HG03469 (cell line): ENCODE measurements around the gene STAMBP.
"Not testable (repeated sequence)": the region's sequence is repeated elsewhere in the genome, so short reads cannot be mapped to it uniquely, and the experiment has no call there.

ENCODE experiments used
- ATAC-seq: cut with Tn5 transposase; IDR thresholded peaks from one replicate; pipeline ENCODE4 v1.9.1; 2021; ENCODE audit warnings: mild to moderate bottlenecking, moderate library complexity, moderate number of reproducible peaks; ENCODE audit not compliant: unreplicated experiment

The STAMBP gene

DNA sequence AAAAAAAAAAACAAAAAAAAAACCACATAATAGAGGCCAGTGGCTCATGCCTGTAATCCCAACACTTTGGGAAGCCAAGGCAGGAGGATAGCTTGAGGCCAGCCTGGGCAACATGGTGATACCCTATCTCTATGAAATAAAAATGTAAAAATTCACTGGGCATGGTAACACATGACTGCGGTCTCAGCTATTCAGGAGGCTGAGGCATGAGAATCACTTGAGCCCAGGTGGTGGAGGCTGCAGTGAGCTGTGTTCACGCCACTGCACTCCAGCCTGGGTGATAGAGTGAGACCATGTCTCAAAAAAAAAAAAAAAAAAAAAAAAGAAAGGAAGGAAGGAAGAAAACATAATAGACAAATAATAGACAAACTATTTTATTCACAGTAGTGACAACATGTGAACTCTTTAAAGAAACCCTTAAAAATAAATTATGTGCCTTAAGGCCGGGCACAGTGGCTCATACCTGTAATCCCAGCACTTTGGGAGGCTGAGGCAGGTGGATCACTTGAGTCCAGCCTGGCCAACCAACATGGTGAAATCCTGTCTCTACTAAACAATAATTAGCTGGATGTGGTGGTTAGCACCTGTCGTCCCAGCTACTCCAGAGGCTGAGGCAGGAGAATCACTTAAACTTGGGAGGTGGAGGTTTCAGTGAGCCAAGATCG, 75.3 kb downstream of the STAMBP start:
- ATAC-seq, result not testable (repeated sequence)

DNA sequence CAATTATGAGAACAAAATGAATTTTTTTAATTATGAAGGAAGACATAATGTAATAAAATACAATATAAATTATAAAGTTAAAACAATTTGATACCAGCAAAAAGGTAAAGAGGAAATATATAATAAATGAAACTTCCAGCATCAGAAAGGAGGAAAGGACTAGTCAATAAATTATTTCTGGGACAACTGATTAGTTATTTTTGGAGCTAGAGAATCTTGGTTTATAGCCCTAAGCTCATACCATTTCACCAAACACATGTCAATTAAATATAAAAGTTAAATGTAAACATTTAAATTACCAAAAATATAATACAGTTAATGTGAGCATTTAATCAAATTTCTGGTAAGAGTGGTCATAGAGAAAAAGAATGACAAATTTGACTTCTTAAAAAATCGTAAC, 76.2 kb downstream of the STAMBP start:
- no peak for ATAC-seq

DNA sequence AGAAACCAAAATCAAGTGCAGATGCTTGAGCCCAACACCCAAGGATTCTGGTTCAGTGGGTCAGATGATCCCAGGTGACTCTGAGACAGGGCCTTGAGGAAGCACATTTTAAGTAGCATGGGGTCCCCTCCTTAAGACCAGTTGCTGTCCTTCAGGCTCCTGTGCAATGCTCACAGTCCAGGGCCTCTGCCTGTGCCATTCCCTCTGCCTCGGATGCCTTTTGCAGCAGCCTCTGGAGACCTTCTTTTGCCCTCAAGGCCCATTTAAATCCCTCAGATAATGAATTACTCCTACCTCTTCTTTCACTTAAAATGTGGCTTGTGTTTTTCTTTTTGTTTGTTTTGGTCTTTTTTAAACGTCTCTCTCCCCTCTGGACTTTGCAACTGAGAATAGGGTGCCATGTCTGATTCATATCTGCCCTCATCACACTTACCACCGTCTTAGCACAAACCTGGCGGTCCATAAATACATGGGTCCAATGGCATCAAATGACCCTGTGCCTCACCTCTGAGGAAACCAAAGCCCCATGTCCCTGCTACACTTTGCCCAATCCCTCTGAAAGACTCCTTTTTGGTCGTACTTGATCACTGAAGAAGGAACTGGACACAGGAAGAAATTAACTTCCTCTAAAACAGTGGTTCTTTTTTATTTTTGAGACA, 78.2 kb downstream of the STAMBP start:
- ATAC-seq, result no peak

DNA sequence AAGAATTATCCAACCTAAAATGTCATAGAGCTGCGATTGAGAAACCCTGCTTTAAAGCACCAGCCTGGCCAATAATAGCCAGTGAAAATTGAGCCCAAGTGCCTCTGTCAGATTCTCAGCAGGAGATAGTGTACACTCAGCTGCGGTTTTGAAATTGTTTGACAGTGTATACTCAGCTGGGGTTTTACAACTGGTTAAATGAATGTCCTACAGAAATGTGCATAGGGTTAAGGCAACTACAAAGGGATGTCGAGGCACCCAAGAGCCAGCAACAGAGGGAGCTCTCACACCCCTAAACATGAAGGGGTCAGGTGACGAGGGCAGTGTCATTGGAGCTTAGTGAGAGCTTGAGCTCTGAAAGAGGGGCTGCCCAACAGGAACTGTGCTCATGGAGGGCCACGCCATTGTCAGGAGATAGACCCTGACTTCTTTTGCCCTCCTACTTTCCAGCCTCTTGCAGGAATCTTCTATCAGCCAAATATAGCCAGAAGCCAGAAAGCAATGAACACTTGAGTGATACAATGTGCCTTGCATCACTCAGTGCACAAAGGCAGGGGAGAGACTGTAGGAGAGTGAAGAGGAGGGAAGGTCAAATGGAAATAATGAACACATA, 79.2 kb downstream of the STAMBP start:
- ATAC-seq, result no peak

GRCh38 chr2:73908689-73909652, 80.2 kb downstream of the STAMBP start:
- ATAC-seq, result no peak

DNA sequence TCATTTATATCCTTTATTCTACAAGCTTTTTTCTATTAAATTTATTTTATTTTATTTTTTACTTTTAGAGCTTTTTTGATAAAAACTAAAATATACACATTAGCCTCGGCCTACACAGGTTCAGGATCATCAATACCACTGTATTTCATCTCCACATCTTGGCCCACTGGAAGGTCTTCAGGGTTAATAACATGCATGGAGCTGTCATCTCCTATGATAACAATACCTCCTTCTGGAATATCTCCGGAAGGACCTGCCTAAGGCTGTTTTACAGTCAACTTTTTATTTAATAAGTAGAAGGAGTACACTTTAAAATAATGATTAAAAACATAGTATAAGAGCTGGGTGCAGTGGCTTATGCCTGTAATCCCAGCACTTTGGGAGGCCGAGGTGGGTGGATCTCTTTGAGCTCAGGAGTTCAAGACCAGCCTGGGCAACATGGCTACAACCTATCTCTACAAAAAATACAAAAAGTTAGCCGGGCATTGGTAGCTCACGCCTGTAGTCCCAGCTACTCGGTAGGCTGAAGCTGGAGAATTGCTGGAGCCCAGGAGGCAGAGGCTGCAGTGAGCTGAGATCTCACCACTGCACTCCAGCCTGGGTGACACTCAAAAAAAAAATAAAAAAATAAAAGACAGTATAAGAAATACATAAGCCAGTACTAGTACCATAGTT, 82.2 kb downstream of the STAMBP start:
- no peak for ATAC-seq

DNA sequence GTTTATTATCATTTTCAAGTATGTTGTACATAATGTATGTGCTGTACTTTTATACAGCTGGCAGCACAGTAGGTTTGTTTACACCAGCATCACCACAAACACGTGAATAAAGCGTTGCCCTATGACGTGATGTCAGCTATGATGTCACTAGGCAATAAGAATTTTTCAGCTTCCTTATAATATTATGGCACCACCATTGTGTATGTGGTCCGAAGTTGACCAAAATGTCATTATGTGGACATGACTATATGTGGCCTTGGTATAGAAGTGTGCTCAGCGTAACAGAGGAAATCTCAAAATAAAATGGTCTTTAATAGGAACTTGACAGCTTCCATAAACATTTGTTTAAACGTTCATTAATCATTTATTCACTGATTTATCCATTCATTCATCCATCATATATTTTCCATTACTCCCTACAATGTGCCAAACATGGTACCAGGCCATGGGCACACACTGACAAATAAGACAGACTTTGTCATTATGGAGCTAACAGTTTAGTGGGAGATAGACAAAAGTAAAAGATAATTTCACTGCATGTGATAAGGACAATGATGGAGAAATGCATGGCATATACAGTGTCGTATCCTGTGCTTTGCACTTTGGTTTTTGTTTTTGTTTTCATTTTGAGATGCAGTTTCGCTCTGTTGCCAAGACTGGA, 82.9 kb downstream of the STAMBP start:
- no peak for ATAC-seq

DNA sequence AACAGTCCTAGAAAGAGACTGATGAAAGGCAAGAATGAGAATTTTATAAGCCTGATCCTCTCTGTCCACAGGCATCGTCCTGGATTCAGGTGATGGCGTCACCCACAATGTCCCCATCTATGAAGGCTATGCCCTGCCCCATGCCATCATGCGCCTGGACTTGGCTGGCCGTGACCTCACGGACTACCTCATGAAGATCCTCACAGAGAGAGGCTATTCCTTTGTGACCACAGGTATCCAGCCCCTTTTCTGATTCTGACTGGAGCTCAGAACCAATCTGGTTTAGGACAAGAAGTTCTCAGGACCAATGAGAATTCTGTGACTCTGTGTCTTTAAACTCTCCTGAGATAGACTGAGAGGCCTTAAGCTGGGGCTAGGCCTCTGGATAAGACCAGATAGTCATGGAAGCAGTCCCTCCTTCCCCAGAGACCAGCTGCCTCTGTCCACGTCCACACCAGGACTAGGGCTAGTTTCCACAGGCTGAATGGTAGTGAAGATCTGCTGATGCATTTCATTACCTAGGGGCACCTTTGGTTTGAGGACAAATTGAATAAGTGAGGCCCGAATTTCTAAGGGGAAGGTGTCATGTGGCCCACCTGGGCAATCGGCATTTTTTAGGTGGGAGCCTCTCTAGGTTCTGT, 84.8 kb downstream of the STAMBP start:
- ATAC-seq, result no peak

GRCh38 chr2:73914667-73915066, 85.9 kb downstream of the STAMBP start:
- ATAC-seq, result no peak

- no peak for ATAC-seq
Observed at GRCh38 chr2:73915437-73915993, 86.8 kb downstream of the STAMBP start.

DNA sequence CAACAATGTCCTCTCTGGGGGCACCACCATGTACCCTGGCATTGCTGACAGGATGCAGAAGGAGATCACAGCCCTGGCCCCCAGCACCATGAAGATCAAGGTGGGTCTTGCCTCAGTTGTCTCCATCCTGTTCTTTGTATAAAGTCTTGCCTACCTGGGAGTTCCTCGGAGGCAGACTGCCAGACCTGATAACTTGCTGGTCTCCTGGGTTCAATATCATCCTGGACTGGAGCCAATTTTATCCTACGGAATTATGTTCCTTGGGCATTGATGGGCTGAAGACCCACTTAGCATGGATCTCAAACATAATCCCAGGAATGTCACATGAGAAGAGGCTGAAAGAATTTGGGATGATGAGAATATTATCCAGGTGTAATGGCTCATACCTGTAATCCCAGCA, 87.9 kb downstream of the STAMBP start:
- ATAC-seq, result no peak

GRCh38 chr2:73917296-73917695, 88.5 kb downstream of the STAMBP start:
- ATAC-seq, result no peak

GRCh38 chr2:73917696-73918207, 89.0 kb downstream of the STAMBP start:
- no peak for ATAC-seq

DNA sequence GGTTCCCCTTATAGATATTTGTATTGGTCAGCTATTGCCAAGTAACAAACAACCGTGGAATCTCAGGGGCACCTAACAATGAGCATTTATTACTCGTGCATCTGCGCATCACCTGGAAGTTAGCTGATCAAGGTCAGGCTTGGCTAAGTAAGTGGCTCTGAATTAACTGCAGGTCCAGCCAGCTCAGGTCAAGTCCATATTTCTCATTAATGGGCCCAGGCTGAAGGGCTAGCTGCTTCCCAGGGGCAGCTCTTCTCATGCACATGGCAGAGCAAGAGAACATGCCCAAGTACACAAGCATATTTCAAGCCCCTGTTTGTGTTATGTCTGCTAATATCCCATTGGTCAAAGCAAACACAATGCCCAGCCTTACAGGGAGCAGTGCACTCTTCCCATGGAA, 90.1 kb downstream of the STAMBP start:
- ATAC-seq, result no peak

DNA sequence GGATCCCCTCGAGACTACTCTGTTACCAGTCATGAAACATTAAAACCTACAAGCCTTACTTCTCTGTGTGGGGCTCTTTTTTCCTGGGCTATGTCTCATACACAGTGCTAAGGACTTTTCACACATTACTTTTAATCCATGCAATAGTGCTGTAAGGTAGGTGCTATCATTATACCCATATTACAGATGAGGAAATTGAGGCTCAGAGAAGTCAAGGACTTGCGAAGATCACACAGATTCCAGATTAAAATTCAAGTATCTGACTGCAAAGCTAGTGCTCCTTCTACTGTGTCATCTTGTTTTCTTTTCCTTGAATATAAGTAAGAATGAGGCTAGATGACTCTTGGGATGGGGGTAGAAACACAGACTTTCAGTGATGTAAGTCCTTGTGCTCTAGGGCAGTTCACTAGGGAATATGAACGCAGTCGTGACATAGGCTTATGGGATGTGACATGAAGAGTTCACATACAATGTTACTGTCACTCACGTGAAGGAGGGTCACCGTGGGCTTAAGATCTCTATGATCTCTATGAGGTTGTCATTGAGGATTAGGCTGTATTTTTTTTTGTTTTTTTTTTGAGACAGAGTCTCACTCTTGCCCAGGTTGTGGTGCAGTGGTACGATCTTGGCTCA, 91.0 kb downstream of the STAMBP start:
- ATAC-seq, result no peak

DNA sequence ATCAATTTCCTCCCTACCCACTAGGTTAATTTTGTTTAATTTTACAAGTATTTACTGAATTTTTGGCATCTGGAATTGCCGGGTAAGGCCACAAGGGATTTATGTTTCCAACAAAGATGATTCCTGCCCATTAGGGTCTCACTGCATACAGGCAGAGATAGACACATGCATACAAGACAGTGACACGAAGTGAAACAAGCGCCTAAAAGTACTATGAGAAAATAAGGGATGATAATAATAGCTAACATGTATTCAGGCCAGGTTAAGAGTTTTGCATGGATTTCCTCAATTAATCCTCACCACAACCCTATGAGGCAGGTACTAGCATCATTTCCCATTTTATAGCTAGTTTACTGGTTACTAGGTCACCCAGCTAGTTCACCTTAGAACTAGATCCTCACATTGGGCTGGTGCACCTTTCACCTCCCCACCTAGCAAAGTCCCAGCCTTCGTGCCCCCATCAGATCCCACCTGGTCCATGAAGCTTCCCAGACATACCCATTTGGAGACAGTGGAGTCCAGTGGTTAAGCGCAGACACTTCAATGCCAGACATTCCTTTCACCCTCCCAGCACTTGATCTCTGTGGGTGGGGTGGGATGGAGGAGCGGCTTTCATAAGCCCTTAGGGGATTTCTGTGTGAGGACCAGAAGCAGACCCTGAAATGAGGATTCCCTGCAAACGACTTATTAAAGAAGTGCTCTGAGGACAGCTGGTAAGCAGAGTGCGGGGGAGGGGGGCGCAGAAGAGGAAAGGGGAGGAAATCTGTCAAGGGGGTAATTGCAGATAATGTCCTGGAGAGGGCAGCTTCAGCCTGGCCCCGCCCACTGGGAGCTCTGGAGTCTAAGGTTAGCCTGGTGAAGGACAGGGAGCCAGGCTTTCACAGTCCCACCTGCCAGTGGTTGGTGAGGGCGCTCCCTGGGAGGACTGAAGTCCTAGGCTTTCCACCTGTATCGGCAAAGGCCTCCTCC, 92.1 kb downstream of the STAMBP start:
- no peak for ATAC-seq

GRCh38 chr2:73921581-73921980, 92.8 kb downstream of the STAMBP start:
- no peak for ATAC-seq
